GM21825 (cell line): ENCODE measurements around the gene DIP2C.

ENCODE experiments used
- ATAC-seq: cut with Tn5 transposase; IDR thresholded peaks from one replicate; pipeline ENCODE4 v1.9.1; 2021; ENCODE audit warnings: mild to moderate bottlenecking, moderate library complexity; ENCODE audit not compliant: unreplicated experiment

The DIP2C gene

DNA sequence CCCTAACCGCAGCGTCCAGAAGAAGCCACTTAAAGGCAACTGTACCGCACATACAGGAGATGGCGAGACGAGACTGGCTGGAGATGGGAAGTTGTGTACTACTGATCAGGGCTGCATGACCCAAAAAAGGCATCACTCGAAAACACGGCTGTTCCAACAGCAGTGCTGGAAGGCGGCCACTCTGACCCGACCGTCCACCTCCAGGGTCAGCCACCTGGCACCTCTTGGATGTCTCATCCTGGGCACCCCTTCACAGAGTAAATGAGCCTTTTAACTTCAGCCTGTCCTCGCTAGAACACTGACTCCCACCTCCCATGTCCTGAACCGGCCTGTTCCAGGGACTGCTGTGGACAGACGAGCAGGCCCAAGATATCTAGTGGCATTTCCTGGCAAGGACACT, 180.7 kb downstream of the DIP2C start:
- ATAC-seq: no peak

DNA sequence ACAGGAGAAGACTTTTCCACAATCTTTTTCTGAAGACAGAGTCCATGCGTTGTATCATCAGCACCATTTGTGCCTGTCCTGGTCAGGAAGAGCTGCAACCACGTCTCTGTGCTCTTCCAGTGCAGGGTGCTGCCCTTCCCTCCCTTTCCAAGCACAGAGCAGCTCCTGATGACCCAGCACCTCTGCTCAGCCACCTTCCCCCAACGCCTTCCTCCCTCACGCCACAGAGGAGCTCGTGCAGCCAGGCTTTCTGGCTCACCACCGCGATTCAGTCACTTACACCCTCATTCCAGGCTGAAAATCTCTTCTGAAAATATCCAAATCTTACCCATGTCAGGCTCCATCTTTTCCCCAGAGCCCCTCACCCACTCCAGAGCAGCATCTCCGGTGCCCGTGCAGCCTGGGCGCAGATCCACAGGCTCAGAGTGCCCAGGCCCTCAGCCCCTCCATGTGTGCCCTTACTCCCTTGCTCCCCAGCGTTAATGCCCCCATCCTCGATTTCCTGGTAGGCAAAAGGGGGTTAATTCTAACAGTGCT, 181.5 kb downstream of the DIP2C start:
- ATAC-seq: no peak

DNA sequence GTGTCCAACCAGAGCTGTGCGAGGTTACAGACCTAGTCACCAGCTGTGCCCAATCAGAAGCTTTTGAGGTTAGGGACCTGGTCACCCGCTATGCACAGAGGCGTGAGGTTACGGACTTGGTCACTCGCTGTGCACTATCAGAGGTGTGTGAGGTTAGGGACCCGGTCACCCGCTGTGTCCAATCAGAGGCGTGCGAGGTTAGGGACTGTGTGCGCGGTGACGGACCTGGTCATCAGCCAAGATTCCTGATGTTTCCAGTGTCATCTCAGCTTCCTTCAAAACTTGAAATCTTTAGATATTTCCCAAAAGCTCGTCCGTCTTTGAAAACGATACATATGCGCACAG, 182.1 kb downstream of the DIP2C start:
- ATAC-seq: no peak

DNA sequence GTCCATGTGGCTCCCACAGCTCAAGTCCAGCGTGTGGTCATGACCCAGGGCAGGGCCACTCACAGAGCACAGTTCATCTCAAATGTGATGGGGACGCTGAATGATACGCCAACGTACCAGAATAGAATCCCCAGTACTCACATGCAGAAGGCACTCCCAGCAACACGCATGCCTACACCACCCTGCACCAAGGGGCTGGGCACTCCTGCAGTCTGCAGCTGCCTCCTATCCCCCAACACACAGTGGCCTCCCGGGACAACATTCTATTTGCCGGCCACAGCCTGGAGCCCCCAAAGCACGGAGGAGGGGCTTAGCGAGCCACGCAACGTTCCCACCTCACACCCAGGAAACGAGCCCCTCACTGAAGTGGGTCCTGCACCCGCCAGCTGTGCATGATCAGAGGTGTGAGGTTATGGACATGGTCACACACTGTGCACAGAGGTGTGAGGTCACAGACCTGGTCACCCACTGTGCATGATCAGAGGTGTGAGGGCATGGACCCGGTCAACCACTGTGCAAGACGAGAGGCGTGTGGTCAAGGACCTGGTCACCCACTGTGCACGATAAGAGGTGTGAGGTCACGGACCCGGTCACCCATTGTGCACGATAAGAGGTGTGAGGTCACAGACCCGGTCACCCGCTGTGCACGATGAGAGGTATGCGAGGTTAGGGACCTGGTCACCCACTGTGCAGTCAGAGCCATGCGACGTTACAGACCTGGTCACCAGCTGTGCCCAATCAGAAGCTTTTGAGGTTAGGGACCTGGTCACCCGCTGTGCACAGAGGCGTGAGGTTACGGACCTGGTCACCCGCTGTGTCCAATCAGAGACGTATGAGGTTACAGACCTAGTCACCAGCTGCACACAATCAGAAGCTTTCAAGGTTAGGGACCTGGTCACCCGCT, 182.8 kb downstream of the DIP2C start:
- no peak for ATAC-seq

DNA sequence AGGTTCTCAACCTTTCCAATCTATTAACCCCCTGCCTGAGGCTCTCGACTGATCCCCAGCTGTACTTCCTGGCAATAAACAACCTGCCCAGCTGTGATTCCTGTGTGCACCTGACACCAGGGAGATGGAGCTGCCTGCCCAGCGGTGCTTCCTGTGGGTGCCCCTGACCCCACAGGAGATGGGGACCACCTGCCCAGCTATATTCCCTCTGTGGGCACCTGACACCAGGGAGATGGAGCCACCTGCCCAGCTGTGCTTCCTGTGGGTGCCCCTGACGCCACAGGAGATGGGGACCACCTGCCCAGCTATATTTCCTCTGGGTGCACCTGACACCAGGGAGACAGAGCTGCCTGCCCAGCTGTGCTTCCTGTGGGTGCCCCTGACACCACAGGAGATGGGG, 184.0 kb downstream of the DIP2C start:
- no peak for ATAC-seq

DNA sequence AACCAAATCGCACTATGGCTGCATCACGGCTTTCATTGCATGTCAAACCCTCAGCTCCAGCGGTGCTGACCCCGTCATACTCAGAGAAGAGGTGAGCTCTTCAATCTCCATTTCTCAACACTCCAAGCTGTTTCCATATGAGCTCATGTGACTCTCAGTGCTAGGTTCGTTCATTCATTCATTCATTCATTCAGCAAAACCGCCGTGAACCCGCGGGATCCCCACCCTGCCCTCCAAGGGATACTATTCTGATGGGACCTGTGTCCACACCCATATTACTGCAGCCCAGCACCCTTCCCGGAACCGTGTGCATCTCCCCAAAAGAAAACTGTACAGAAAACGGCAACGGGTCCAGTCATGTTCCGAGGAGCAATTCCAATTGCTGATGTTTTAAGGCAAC, 184.7 kb downstream of the DIP2C start:
- no peak for ATAC-seq

DNA sequence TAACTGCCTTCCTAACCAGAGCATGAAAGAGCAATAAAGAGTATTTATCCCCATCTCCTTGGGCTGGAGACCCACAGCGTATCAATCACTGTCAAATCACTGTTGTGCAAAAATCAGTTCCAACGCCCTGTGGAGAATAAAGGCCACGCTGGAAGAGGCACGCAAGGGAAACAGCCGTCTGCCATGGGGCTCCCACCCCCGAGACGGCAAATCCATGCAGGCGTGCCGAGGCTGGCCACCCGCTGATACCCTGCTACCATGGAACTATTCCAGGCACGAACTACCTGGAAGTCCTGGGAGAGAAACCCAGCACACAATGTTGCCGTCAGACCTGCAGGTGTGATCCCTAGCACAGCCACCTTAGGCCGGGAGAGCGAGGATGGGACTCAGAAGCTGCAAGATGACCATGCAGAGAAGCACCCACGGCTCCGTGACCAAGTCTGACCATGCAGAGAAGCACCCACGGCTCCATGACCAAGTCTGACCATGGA, 185.3 kb downstream of the DIP2C start:
- no peak for ATAC-seq

DNA sequence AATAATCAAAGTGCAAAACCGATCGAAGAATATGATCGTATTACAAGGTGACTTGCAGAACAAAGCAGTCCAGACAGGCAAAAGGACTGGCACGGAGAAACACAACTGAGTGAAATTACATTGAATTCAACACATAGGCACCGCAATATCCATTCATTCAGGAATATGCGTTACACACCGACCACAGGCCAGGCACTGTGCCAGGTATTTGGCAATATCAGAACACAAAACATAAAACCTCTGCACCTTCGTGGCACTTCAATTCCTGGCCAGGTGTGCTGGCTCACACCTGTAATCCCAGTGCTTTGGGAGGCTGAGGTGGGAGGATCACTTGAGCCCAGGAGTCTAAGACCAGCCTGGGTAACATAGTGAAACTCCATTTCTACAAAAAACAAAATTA, 187.9 kb downstream of the DIP2C start:
- no peak for ATAC-seq

DNA sequence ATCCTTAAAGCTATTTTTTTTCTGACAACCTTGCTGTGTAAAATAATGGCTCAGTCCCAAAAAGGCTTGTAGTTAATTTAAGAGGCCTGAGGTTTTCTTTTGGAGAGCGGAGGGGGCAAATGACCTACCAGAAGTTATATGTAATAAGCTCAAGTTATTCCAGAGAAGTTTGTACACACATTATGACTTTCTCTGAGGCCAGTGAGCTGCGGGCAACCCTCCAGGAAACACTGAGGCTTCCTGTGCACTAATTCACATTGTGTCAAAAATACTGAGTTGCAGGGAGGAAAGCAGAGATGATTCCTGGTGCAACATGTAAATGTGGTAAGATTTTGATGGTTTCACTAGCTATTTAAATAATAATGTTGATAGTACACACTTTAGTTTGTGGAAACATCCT, 188.6 kb downstream of the DIP2C start:
- ATAC-seq: no peak

DNA sequence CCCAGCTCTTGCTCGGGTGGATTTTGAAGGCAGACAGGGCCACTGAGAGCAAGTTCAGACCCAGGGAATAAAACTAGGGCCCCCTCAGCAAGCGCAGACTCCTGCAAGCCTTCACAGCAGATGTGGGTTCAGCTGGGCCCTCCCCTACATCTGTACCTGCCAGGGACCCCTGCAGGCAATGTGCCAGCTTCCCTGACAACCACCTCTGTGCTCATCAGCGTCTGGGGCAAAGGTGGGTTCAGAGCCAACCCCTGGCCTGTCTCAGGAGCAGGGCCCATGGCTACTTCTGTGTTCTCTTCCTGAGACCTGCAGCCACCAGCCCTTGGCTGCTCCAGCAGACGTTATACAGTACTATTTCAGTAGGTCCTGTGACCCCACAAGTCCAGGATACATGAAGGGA, 189.5 kb downstream of the DIP2C start:
- ATAC-seq: no peak

DNA sequence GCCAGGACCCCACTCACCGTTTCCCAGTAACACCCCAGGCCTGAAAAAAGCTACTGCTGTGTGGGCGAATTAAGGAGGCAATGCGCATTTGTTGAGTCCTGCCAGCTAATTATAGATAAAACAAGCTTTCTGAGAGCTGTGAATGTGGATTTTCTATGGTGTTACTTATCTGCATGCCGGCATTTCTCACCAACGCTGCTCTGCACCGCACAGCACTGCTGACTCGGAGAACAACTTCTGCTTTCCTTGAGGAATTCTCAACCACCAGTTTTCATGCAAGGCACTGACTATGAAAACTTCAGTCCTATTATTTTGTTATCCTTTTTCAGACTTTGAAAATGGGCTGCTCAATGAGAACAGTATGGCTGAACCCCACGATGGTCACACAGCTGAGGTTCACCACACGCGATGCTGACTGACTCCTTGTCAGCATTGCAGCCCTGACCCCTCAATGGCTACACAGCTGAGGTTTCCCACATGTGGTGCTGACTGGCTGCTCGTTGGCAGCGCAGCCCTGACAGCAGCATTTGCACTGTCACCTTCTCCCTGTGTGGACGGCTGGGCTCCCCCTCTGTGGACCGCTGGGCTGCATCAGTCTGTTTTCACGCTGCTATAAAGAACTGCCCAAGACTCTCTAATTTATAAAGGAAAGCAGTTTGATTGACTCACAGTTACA, 190.6 kb downstream of the DIP2C start:
- no peak for ATAC-seq

DNA sequence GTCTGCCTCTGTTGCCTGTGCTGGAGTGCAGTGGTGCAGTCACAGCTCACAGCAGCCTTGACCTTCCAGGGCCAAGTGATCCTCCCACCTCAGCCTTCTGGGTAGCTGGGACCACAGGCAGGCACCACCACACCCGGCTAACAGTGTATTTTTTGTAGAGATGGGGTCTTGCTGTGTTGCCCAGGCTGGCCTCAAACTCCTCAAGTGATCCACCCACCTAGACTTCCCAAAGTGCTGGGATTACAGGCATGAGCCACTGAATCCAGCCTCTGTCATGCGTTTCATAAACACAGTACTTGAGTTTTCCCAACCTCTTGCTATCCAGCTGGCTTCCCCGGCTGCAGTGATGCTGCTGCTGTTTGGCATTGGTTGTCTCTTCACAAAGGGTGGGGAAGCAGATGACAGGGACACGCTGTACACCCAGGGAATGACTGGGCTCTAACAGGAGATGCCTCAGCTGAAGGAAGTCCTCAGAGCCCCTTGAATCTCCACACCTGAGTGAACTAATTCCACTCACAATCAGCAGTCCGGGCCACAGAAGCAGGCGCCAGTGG, 191.5 kb downstream of the DIP2C start:
- no peak for ATAC-seq

DNA sequence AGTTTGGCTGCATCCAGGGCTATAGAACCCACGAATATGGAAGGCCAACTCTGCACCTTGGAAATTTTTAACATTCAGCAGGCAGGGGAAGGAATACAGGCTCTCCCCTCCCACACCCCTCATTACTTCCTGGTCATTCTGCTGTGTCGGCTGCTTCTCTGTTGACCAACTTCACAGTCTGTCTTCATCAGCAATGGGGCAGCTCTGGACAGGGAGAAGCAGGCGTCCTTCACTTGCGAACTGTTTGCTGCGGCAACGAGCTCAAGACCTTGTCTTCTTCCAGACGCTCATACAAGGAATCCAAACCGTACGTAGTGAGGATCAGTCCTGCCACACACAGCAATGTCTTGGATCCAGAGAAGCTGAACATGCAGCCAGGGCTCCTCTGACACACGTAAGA, 192.2 kb downstream of the DIP2C start:
- no peak for ATAC-seq

DNA sequence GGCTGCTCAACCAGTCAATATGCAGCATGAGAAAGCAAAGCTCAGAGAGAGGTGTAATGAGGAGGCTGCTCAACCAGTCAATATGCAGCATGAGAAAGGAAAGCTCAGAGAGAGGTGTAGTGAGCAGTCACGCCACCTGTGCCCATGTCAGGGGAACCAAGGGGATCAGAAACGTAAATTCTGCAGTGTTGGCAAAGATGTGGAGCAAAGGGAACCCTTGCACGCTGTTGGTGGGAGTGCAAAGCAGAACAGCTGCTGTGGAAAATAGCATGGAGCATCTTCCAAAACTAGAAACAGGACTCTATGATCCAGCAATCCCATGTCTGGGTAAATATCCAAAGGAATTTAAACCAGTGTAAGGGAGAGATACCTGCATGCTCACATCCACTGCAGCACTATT, 194.9 kb downstream of the DIP2C start:
- ATAC-seq: no peak

DNA sequence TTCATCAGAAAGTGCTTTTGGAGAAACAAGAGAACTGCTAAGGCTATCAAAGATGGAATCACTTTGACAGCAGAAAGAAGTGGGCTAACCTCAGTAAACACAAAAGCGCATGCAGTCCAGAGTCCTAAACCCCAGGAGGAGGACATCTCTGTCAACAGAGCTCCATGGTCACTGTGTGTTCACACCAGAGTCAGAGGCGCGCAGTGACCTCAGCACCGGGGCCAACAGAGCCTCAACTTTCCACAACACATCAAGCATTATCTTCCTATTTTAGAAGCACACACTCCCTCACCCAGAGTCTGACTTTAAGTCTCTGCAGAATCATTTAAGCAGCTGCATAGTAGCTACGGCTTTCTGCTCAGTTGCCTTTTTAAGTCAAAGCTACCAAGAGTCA, 195.3 kb downstream of the DIP2C start:
- no peak for ATAC-seq

DNA sequence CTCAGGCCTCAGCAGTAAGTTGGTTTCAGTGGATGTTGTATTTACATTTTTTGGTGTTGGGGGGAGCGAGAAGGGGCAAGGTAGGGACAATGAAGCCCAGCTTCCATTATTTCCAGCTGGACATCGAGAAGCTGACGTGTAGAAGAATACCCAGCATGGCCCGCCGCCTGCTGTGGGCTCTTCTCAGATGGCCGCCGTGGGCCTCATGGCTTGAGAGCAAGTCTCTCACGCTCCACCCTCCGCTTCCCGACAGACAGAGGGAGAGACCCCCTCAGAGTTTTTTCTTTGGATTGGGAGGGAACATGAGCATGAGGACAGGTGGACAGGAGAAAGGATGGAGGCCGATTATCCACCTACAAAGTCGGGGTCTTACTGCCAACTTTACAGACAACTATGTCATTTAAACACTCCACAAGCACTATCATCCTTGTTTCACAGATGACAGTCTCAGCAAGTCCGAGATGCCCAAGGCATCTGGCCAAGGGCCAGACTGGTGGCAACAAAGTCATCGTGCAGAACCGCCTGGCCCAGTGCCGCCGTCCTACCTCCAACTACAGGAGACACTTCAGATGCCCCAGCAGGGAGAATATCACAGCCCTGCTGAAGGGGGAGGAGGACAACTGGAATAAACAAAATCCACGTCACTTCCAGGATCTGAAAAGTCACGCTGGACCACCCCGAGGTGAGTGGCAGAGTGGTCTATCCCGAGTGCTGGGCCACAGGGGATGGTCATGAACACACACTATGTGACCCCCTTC, 195.9 kb downstream of the DIP2C start:
- no peak for ATAC-seq

DNA sequence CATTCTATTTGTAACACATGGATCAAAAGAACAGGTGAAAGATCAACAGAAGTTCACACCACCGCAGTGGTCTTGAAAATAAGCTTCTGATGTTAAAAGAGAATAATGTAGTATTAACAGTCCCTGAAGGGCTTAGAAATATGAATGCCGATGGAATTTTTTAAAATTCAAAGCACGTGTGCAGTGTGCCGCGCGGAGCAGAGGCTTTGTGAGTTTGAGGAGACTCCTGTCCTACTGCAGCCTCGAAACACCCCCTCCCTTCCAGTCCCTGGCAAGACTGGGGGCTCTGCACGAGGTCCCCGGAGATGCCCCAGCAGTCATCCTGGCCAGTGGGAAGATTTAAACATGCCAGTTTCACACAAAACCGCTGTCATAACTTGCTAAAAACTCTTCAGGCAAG, 196.6 kb downstream of the DIP2C start:
- ATAC-seq: no peak

DNA sequence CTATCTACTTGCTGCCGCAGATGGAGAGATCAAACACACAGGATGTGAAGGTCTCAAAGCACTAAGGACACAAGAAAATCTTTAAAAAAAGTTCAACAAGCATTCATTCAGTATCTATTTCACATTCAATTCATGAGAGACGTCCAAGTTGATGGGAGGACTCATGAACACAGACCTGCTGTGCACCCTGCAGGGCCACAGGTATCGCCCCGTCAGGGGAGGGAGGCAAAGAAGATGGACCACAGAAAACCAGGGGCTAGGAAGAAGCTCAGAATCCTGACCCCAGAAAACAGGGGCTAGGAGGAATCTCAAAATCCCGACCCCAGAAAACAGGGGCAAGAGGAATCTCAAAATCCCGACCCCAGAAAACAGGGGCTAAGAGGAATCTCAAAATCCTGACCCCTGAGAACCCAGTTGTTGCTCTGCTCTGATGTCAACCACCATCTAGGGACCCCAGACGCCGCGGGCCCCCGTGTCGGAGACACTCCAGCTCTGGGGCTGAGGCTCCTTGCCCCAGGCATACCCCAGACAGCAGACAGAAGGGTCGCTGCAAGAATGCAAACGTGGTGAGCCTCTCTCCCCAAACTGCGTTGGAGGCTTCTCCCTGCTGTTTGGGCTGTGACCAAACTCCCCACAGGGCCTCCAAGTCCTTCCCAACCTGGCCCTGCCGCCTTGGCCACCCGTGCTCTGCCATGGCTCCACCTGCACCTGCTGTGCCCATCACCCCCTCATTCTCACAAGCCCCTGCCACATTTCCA, 197.6 kb downstream of the DIP2C start:
- ATAC-seq: no peak

DNA sequence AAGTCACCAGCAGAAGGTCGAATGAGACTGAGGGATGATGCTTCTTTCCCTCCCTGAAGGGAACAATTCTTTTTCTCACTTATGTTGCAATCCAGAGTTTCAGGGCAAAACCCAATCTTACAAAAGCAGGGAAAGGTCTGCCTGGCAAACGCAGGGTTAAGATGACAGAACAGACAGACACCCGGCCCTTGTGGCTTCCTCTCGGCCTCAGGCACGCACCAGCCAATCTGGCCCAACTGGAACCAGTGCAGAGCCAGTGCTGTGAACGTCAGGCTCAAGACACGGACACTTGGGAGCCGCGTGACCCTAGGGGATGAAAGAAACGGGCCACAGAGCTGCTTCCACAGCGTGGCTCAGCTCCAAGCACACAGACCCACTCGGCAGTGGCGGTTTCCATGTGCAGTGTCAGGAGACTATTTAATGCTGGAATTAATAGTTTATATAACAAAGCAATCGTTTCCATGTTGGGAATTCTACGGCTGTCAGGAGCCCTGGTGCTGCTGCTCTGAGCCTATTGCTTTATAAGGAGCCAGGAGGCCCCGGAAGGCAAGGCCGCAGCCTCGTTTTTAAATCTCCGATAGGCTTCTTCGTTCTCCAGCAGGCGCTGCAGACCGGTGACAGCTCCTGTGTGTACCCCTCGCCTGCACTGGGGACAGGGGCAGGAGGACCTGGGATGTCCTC, 198.4 kb downstream of the DIP2C start:
- ATAC-seq: no peak

DNA sequence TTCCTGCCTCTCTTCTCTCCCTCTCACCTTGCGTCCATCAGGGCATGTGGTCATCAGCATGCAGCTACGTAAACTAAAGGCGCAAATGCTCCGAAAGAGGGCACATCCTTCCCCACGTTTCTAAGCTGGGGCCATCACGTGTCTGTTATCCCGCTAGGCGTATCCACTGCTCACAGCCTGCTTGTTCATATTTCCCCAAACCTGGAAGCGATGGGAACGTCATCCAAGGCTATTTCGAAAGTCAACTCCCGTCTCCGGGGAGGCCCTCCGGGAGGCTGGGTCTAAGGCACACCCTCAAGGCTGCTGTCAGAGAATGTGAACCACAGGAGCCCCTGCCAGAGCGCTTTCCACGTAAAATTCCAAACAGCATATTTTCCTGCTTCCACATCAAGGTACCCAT, 199.2 kb downstream of the DIP2C start:
- no peak for ATAC-seq
